Adrenal gland (tissue), 12 donors: ENCODE measurements around the gene TMEM161A. TPM values are rescaled to one million over a fixed set of nuclear protein-coding genes. Genes with fewer than 3 reads are reported as not detected.

Experiments used
- DNase-seq, 7 donors: peaks; one replicate each; pipeline ENCODE4 v3.0.0-alpha.2; 2019 to 2020
- H3K27ac ChIP-seq, 5 donors: fragments of 200-600 bp; sonication (generic) in 4 of 5; 1 replicate in 3 of 5; 2 replicates in 2 of 5; pipeline versions ENCODE4 v1.5.1 to v1.8.0; 2016 to 2020; ENCODE audit warnings: mild to moderate bottlenecking in 1 of 5
- H3K27me3 ChIP-seq: fragments of 200-600 bp; 2 replicates; pipeline ENCODE4 v1.8.0; 2021
- H3K36me3 ChIP-seq, 2 donors: fragments of 200-600 bp; replicated peaks in 1 of 2; 1 replicate in 1 of 2; 2 replicates in 1 of 2; pipeline versions ENCODE4 v1.5.1 to v1.8.0; 2018 to 2022
- H3K4me1 ChIP-seq, 2 donors: fragments of 200-600 bp; replicated peaks in 1 of 2; 1 replicate in 1 of 2; 2 replicates in 1 of 2; pipeline versions ENCODE4 v1.5.1 to v1.8.0; 2018 to 2021
- H3K4me3 ChIP-seq, 4 donors: fragments of 200-600 bp; sonication (generic) in 3 of 4; one replicate each; pipeline ENCODE4 v1.5.1; 2016 to 2018
- H3K9me3 ChIP-seq, 3 donors: fragments of 200-600 bp; sonication (generic) in 1 of 3; replicated peaks in 1 of 3; 1 replicate in 2 of 3; 2 replicates in 1 of 3; pipeline versions ENCODE4 v1.5.1 to v1.8.0; 2016 to 2021
- CTCF ChIP-seq, 6 experiments: fragments of 450-650 bp in 4 of 6; fragments of 200-600 bp in 2 of 6; sonication (generic) in 1 of 6; IDR thresholded peaks; 1 replicate in 5 of 6; 2 replicates in 1 of 6; pipeline versions ENCODE4 v1.5.1 to v1.8.0; 2016 to 2021; ENCODE audit warnings: antibody characterized with exemption in 6 of 6, mild to moderate bottlenecking in 2 of 6, moderate library complexity in 1 of 6
- POLR2A ChIP-seq, 2 donors: fragments of 450-650 bp; IDR thresholded peaks; one replicate each; pipeline ENCODE4 v1.6.1; 2017; ENCODE audit warnings: antibody characterized with exemption in 2 of 2, mild to moderate bottlenecking in 2 of 2, moderate library complexity in 1 of 2
- WGBS, 4 donors: extraction: QIAGEN DNeasy Blood & Tissue Kit in 2 of 4; methylation state at CpG; one replicate each; pipeline versions ENCODE4 v1.1.5 to v1.1.7; 2013 to 2017; 5-methylcytosine and 5-hydroxymethylcytosine counted together
- intact Hi-C, 2 donors: fragments of 100-400 bp; cut with DNase I; formaldehyde crosslinking; loops; one replicate each; pipeline versions ENCODE4 v1.14.1 to v1.15.0; 2022 to 2023
- polyA plus RNA-seq, 3 donors: library from polyadenylated mRNA; stranded (reverse); fragments of 200-250 nt in 2 of 3; fragments of 350-450 nt in 1 of 3; fragmentation: Illumina TruSeq in 1 of 3; extraction: RNeasy Lipid Tissue Mini Kit (QIAGEN cat#74804) in 1 of 3; gene quantifications; one replicate each; pipeline ENCODE4 v1.2.3, GENCODE V29; 2013 to 2014
- total RNA-seq, 9 donors: library from RNA; depleted of rRNA in 4 of 9; stranded (reverse); fragments of >200 nt in 4 of 9; fragments of 120-200 nt in 1 of 9; fragmentation: NEBNext Ultra II Directional in 1 of 9; extraction: Animal tissue kit (Norgen Biotek cat#: 25700) in 1 of 9; gene quantifications; one replicate each; pipeline versions ENCODE4 v1.1.0 to v1.2.4, GENCODE V29; 2013 to 2023
- donor health status: healthy with polysubstance abuse.
- donor health status: Bipolar disorder and iron deficiency.
- donor health status: DM: yes; HTN: yes; CAD: no.
- donor health status: DM: no; HTN: no; CAD: no.
- donor health status: DM: no; HTN: no; CAD: no.
- donor health status: DM: yes; HTN: yes; CAD: no.

Gene TMEM161A
- total and polyA plus RNA-seq, 12 donors = 5.5 to 83.8 (median 41.1) TPM

- Histone ChIP-seq H3K36me3 (no peaks in the 10 kb centered on the region), H3K9me3 (no peaks in the 10 kb centered on the region), H3K4me1 (no peaks in the 10 kb centered on the region), H3K27me3 (no peaks in the 10 kb centered on the region), H3K4me3 (no peak overlapping the region), H3K27ac (no peak overlapping the region)
- WGBS, 4 donors = 57 to 63% (median 62%) methylated on average over 22 to 39 of the region's 39 CpGs
- intact Hi-C loops = no loop called here
- TF ChIP-seq CTCF (IDR thresholded peaks at IDR 0.05) = no peak
- no peak for TF ChIP-seq POLR2A (IDR thresholded peaks at IDR 0.05)
- DNase-seq = peak; percentile 47 to 87 (median 78)
Measured at GRCh38 chr19:19120308-19121231, 17.7 kb downstream of the TMEM161A start.

GRCh38 chr19:19119325-19120237 is 18.7 kb downstream of the TMEM161A start:
- H3K4me1 ChIP-seq = no peaks in the 10 kb centered on the region
- 91 to 92% (median 92%) methylated on average over 36 to 39 of the region's 39 CpGs for WGBS, 4 donors
- H3K4me3 ChIP-seq = no peak overlapping the region
- no peaks in the 10 kb centered on the region for H3K36me3 ChIP-seq
- no peaks in the 10 kb centered on the region for H3K27me3 ChIP-seq
- H3K27ac ChIP-seq = no peak overlapping the region
- TF ChIP-seq POLR2A (IDR thresholded peaks at IDR 0.05) = no peak
- no peak for TF ChIP-seq CTCF (IDR thresholded peaks at IDR 0.05)
- DNase-seq = no peak
- H3K9me3 ChIP-seq = no peaks in the 10 kb centered on the region
- intact Hi-C loops = loop anchor here in 1 of 2 donors (10.0 kb wide), 1 partner anchor 65 kb away; no protein-coding TSS in a partner anchor

GRCh38 chr19:19115954-19116353 is 22.3 kb downstream of the TMEM161A start:
- Histone ChIP-seq H3K9me3 (no peaks in the 10 kb centered on the region), H3K4me1 (no peaks in the 10 kb centered on the region), H3K27me3 (no peaks in the 10 kb centered on the region), H3K27ac (no peak overlapping the region), H3K4me3 (no peak overlapping the region), H3K36me3 (no peaks in the 10 kb centered on the region)
- intact Hi-C loops = loop anchor here in 1 of 2 donors (10.0 kb wide), 1 partner anchor 61 kb away; no protein-coding TSS in a partner anchor
- DNase-seq = peak in 5 of 7 donors; percentile 46 to 73 (median 71)
- TF ChIP-seq POLR2A (IDR thresholded peaks at IDR 0.05) (no peak), CTCF (IDR thresholded peaks at IDR 0.05) (peak; percentile 17 to 59 (median 55))
- 66 to 100% (median 75%) methylated on average over 3 to 9 of the region's 9 CpGs for WGBS, 4 donors
